Neuron (in vitro differentiated cells): Measurements from ENCODE around the gene SPAG17.

Source experiments
- H2AFZ ChIP-seq: one replicate; pipeline ENCODE4 v1.6.1; 2013; ENCODE audit warnings: low read depth, mild to moderate bottlenecking, inconsistent platforms, low read length, moderate library complexity
- H3K27me3 ChIP-seq: one replicate; pipeline ENCODE4 v1.6.1; 2013; ENCODE audit warnings: low read length; ENCODE audit not compliant: insufficient read depth
- H3K36me3 ChIP-seq: one replicate; pipeline ENCODE4 v1.6.1; 2013; ENCODE audit warnings: low read length; ENCODE audit not compliant: insufficient read depth
- H3K4me1 ChIP-seq: one replicate; pipeline ENCODE4 v1.6.1; 2013; ENCODE audit warnings: low read length; ENCODE audit not compliant: insufficient read depth
- H3K4me3 ChIP-seq: 2 replicates; pipeline ENCODE4 v1.5.1; 2013; ENCODE audit warnings: mild to moderate bottlenecking, low read length, moderate library complexity
- H3K9me3 ChIP-seq: one replicate; pipeline ENCODE4 v1.6.1; 2013; ENCODE audit warnings: low read length

The SPAG17 gene

GRCh38 chr1:118155106-118155505, 29.9 kb downstream of the SPAG17 start:
- Histone ChIP-seq H3K4me3 (no peak overlapping the region), H3K4me1 (no peaks in the 10 kb centered on the region), H3K36me3 (no peaks in the 10 kb centered on the region), H3K9me3 (no peaks in the 10 kb centered on the region), H2AFZ (no peak overlapping the region), H3K27me3 (no peaks in the 10 kb centered on the region)

- Histone ChIP-seq H3K9me3 (no peaks in the 10 kb centered on the region), H3K36me3 (no peaks in the 10 kb centered on the region), H2AFZ (no peak overlapping the region), H3K27me3 (no peaks in the 10 kb centered on the region), H3K4me3 (no peak overlapping the region), H3K4me1 (no peaks in the 10 kb centered on the region)
Observed at GRCh38 chr1:118154220-118154619, 30.8 kb downstream of the SPAG17 start.

GRCh38 chr1:118151312-118151937, 33.6 kb downstream of the SPAG17 start:
- no peaks in the 10 kb centered on the region for H3K9me3 ChIP-seq
- H3K36me3 ChIP-seq: no peaks in the 10 kb centered on the region
- no peak overlapping the region for H2AFZ ChIP-seq
- H3K4me3 ChIP-seq: no peak overlapping the region
- no peaks in the 10 kb centered on the region for H3K27me3 ChIP-seq
- no peaks in the 10 kb centered on the region for H3K4me1 ChIP-seq

- Histone ChIP-seq H2AFZ (no peak overlapping the region), H3K36me3 (no peaks in the 10 kb centered on the region), H3K9me3 (no peaks in the 10 kb centered on the region), H3K4me1 (no peaks in the 10 kb centered on the region), H3K27me3 (no peaks in the 10 kb centered on the region), H3K4me3 (no peak overlapping the region)
Observed at GRCh38 chr1:118149799-118150198, 35.2 kb downstream of the SPAG17 start.

GRCh38 chr1:118148034-118148433, 37.0 kb downstream of the SPAG17 start:
- no peak overlapping the region for H2AFZ ChIP-seq
- no peaks in the 10 kb centered on the region for H3K9me3 ChIP-seq
- H3K36me3 ChIP-seq: no peaks in the 10 kb centered on the region
- H3K4me1 ChIP-seq: peaks cover 8% of the 10 kb centered on the region
- no peaks in the 10 kb centered on the region for H3K27me3 ChIP-seq
- H3K4me3 ChIP-seq: no peak overlapping the region

- H3K4me3 ChIP-seq: no peak overlapping the region
- no peaks in the 10 kb centered on the region for H3K27me3 ChIP-seq
- no peaks in the 10 kb centered on the region for H3K36me3 ChIP-seq
- H3K9me3 ChIP-seq: no peaks in the 10 kb centered on the region
- no peak overlapping the region for H2AFZ ChIP-seq
- peaks cover 8% of the 10 kb centered on the region for H3K4me1 ChIP-seq
Observed at GRCh38 chr1:118147522-118147921, 37.5 kb downstream of the SPAG17 start.

- no peak overlapping the region for H3K4me3 ChIP-seq
- H3K36me3 ChIP-seq: no peaks in the 10 kb centered on the region
- H3K9me3 ChIP-seq: no peaks in the 10 kb centered on the region
- no peaks in the 10 kb centered on the region for H3K27me3 ChIP-seq
- H3K4me1 ChIP-seq: peaks cover 8% of the 10 kb centered on the region
- no peak overlapping the region for H2AFZ ChIP-seq
Observed at GRCh38 chr1:118145721-118146120, 39.3 kb downstream of the SPAG17 start.

- no peaks in the 10 kb centered on the region for H3K9me3 ChIP-seq
- H3K4me3 ChIP-seq: no peak overlapping the region
- H3K36me3 ChIP-seq: no peaks in the 10 kb centered on the region
- no peak overlapping the region for H2AFZ ChIP-seq
- no peaks in the 10 kb centered on the region for H3K27me3 ChIP-seq
- peaks cover 11% of the 10 kb centered on the region for H3K4me1 ChIP-seq
Observed at GRCh38 chr1:118144684-118145083, 40.3 kb downstream of the SPAG17 start.

- Histone ChIP-seq H2AFZ (no peak overlapping the region), H3K4me3 (no peak overlapping the region), H3K9me3 (no peaks in the 10 kb centered on the region), H3K36me3 (no peaks in the 10 kb centered on the region), H3K4me1 (peaks cover 11% of the 10 kb centered on the region), H3K27me3 (no peaks in the 10 kb centered on the region)
Observed at GRCh38 chr1:118143831-118144230, 41.2 kb downstream of the SPAG17 start.

GRCh38 chr1:118143121-118143520, 41.9 kb downstream of the SPAG17 start:
- Histone ChIP-seq H2AFZ (no peak overlapping the region), H3K36me3 (no peaks in the 10 kb centered on the region), H3K4me1 (peaks cover 11% of the 10 kb centered on the region), H3K4me3 (no peak overlapping the region), H3K27me3 (no peaks in the 10 kb centered on the region), H3K9me3 (no peaks in the 10 kb centered on the region)

GRCh38 chr1:118142546-118142945, 42.5 kb downstream of the SPAG17 start:
- Histone ChIP-seq H2AFZ (no peak overlapping the region), H3K9me3 (no peaks in the 10 kb centered on the region), H3K4me3 (no peak overlapping the region), H3K27me3 (no peaks in the 10 kb centered on the region), H3K36me3 (no peaks in the 10 kb centered on the region), H3K4me1 (peaks cover 16% of the 10 kb centered on the region)

GRCh38 chr1:118137900-118138299, 47.1 kb downstream of the SPAG17 start:
- no peak overlapping the region for H2AFZ ChIP-seq
- H3K27me3 ChIP-seq: no peaks in the 10 kb centered on the region
- peaks cover 13% of the 10 kb centered on the region for H3K4me1 ChIP-seq
- H3K9me3 ChIP-seq: no peaks in the 10 kb centered on the region
- no peaks in the 10 kb centered on the region for H3K36me3 ChIP-seq
- H3K4me3 ChIP-seq: no peak overlapping the region

- peaks cover 13% of the 10 kb centered on the region for H3K4me1 ChIP-seq
- peak overlapping the region; percentile 10 for H2AFZ ChIP-seq
- H3K4me3 ChIP-seq: no peak overlapping the region
Observed at GRCh38 chr1:118136187-118136941, 48.7 kb downstream of the SPAG17 start.

More at GRCh38 chr1:118136187-118136941, 48.7 kb downstream of the SPAG17 start:
- Histone ChIP-seq H3K27me3 (no peaks in the 10 kb centered on the region), H3K9me3 (no peaks in the 10 kb centered on the region), H3K36me3 (no peaks in the 10 kb centered on the region)
